Heart left ventricle (tissue), 13 donors: Measurements from ENCODE around the gene DHX38.

ENCODE experiments used
- POLR2A ChIP-seq, 2 donors: fragments of 450-650 bp; IDR thresholded peaks; one replicate each; pipeline ENCODE4 v1.6.1; 2017; ENCODE audit warnings: antibody characterized with exemption in 2 of 2, mild to moderate bottlenecking in 2 of 2, moderate library complexity in 2 of 2
- TF ChIP-seq, protein P1 (sequence below), 12 donors: fragments of 200-600 bp; sonication (generic) in 4 of 12; IDR thresholded peaks; one replicate each; pipeline versions ENCODE4 v1.5.0 to v1.8.0; 2018 to 2022; ENCODE audit warnings: antibody characterized with exemption in 12 of 12, mild to moderate bottlenecking in 5 of 12
- donor health status: ischemic (EF 13 %, LVEDD 7.1; RV severe dilation, severe dysfunction).
- donor health status: DM: no; HTN: yes; CAD: no.
- donor health status: DM: no; HTN: no; CAD: no.
- donor health status: ischemic (EF 25% LVEDD 6.9; RV normal size, moderate dysfunction).
- donor health status: ischemic (EF 25% LVEDD 5.7; RV mildly dilated, moderate dysfunction).
- donor health status: ischemic (EF 35%, LVEDD 5.7; RV mildly dilated, moderate dysfunction).
- donor health status: nonischemic (EF 11% LVEDD 7.7; RV severe dilation, severe dysfunction).
- donor health status: DM: yes; HTN: yes; CAD: no.
- donor health status: PGD.
- donor health status: ischemic (EF 29% LVEDD 5.4; RV normal size, mild dysfunction).
- donor health status: nonischemic (EF 23%, LVEDD 6.1; RV moderate dilation, normal function).

DNA sequence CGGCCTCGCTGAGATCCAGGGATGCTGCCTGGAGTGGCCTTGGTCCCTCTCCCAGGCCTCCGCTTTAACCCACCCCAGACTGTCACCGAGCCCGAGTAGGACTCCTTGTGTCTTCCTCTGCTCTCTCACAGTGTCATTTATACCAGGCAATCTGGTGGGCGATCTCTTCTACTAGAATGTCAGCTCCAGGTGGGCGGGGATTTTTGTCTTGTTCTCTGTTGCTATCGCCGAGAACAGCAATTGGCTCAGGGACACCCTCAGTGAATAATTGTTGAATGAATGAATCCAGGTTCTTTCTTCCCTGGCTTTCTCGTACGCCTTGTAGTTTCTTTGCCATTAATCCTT is 591 bp downstream of the DHX38 start:
- TF ChIP-seq, protein P1, sequence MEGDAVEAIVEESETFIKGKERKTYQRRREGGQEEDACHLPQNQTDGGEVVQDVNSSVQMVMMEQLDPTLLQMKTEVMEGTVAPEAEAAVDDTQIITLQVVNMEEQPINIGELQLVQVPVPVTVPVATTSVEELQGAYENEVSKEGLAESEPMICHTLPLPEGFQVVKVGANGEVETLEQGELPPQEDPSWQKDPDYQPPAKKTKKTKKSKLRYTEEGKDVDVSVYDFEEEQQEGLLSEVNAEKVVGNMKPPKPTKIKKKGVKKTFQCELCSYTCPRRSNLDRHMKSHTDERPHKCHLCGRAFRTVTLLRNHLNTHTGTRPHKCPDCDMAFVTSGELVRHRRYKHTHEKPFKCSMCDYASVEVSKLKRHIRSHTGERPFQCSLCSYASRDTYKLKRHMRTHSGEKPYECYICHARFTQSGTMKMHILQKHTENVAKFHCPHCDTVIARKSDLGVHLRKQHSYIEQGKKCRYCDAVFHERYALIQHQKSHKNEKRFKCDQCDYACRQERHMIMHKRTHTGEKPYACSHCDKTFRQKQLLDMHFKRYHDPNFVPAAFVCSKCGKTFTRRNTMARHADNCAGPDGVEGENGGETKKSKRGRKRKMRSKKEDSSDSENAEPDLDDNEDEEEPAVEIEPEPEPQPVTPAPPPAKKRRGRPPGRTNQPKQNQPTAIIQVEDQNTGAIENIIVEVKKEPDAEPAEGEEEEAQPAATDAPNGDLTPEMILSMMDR (IDR thresholded peaks at IDR 0.05), result no peak
- TF ChIP-seq POLR2A (IDR thresholded peaks at IDR 0.05), result no peak
